H9 (cell line): ENCODE results near the gene FCGBP. TPM values are rescaled to one million over a fixed set of nuclear protein-coding genes. Genes with fewer than 3 reads are reported as not detected.

Experiments used
- DNase-seq: peaks from one replicate; pipeline ENCODE4 v3.0.0-alpha.2; 2017
- H2AFZ ChIP-seq: one replicate; pipeline ENCODE4 v1.6.1; 2013; ENCODE audit warnings: mild to moderate bottlenecking, low read length, control low read depth, moderate library complexity
- H2AK5ac ChIP-seq: 2 replicates; pipeline ENCODE4 v1.6.1; 2013; ENCODE audit warnings: low read length, control low read depth, mixed read lengths; ENCODE audit not compliant: insufficient read length
- H2BK120ac ChIP-seq: one replicate; pipeline ENCODE4 v1.6.1; 2013; ENCODE audit warnings: low read depth, mild to moderate bottlenecking, low read length, control low read depth, inconsistent platforms; ENCODE audit not compliant: poor library complexity, severe bottlenecking
- H2BK12ac ChIP-seq: 2 replicates; pipeline ENCODE4 v1.6.1; 2013; ENCODE audit warnings: low read length, control low read depth, mixed read lengths, low read depth; ENCODE audit not compliant: insufficient read length
- H2BK15ac ChIP-seq: 2 replicates; pipeline ENCODE4 v1.6.1; 2013; ENCODE audit warnings: low read depth, low read length, control low read depth
- H2BK20ac ChIP-seq: one replicate; pipeline ENCODE4 v1.6.1; 2013; ENCODE audit warnings: low read depth, mild to moderate bottlenecking, low read length, control low read depth, inconsistent platforms; ENCODE audit not compliant: poor library complexity, severe bottlenecking
- H2BK5ac ChIP-seq: 2 replicates; pipeline ENCODE4 v1.6.1; 2013; ENCODE audit warnings: low read length, control low read depth, mixed read lengths; ENCODE audit not compliant: insufficient read length
- H3K14ac ChIP-seq: 2 replicates; pipeline ENCODE4 v1.6.1; 2013; ENCODE audit warnings: low read length, control low read depth; ENCODE audit not compliant: insufficient read depth
- H3K18ac ChIP-seq: 2 replicates; pipeline ENCODE4 v1.6.1; 2013; ENCODE audit warnings: low read depth, mild to moderate bottlenecking, mixed read lengths, low read length, control low read depth; ENCODE audit not compliant: insufficient read length
- H3K23ac ChIP-seq: 2 replicates; pipeline ENCODE4 v1.6.1; 2013; ENCODE audit warnings: low read length, control low read depth, mixed read lengths, low read depth; ENCODE audit not compliant: insufficient read length
- H3K23me2 ChIP-seq: 2 replicates; pipeline ENCODE4 v1.6.1; 2013; ENCODE audit warnings: low read depth, mild to moderate bottlenecking, mixed read lengths, low read length, control low read depth; ENCODE audit not compliant: insufficient read length, poor library complexity, severe bottlenecking
- H3K27ac ChIP-seq: 2 replicates; pipeline ENCODE4 v1.5.1; 2013; ENCODE audit warnings: low read length, control low read depth, mixed read lengths, low read depth; ENCODE audit not compliant: insufficient read length
- H3K27me3 ChIP-seq: 2 replicates; pipeline ENCODE4 v1.6.1; 2013; ENCODE audit warnings: low read length, control low read depth, inconsistent platforms; ENCODE audit not compliant: insufficient read depth
- H3K4ac ChIP-seq: 2 replicates; pipeline ENCODE4 v1.6.1; 2013; ENCODE audit warnings: low read depth, mild to moderate bottlenecking, control low read depth, inconsistent platforms, low read length, moderate library complexity
- H3K4me1 ChIP-seq: 2 replicates; pipeline ENCODE4 v1.6.1; 2013; ENCODE audit warnings: low read length, control low read depth, inconsistent platforms; ENCODE audit not compliant: insufficient read depth
- H3K4me2 ChIP-seq: 2 replicates; pipeline ENCODE4 v1.6.1; 2013; ENCODE audit warnings: low read length, control low read depth, mixed read lengths; ENCODE audit not compliant: insufficient read length, insufficient read depth
- H3K56ac ChIP-seq: 2 replicates; pipeline ENCODE4 v1.6.1; 2013; ENCODE audit warnings: low read depth, mild to moderate bottlenecking, mixed read lengths, low read length, control low read depth; ENCODE audit not compliant: insufficient read length
- H3K79me1 ChIP-seq: 2 replicates; pipeline ENCODE4 v1.6.1; 2013; ENCODE audit warnings: low read depth, mild to moderate bottlenecking, moderate library complexity, low read length, control low read depth, inconsistent platforms; ENCODE audit not compliant: insufficient read depth, poor library complexity, severe bottlenecking
- H3K79me2 ChIP-seq: 2 replicates; pipeline ENCODE4 v1.6.1; 2013; ENCODE audit warnings: low read length, control low read depth, inconsistent platforms; ENCODE audit not compliant: insufficient read depth
- H3K9ac ChIP-seq: 2 replicates; pipeline ENCODE4 v1.6.1; 2013; ENCODE audit warnings: low read length, control low read depth, mixed read lengths; ENCODE audit not compliant: insufficient read length; ENCODE audit errors: extremely low read depth
- H3K9me3 ChIP-seq: one replicate; pipeline ENCODE4 v1.6.1; 2013; ENCODE audit warnings: low read depth, low read length, inconsistent platforms; ENCODE audit not compliant: control insufficient read depth
- H3T11ph ChIP-seq: one replicate; pipeline ENCODE4 v1.6.1; 2013; ENCODE audit warnings: mild to moderate bottlenecking, low read length, control low read depth, inconsistent platforms
- H4K20me1 ChIP-seq: one replicate; pipeline ENCODE4 v1.6.1; 2013; ENCODE audit not compliant: control insufficient read depth, insufficient read length, insufficient read depth
- H4K5ac ChIP-seq: 2 replicates; pipeline ENCODE4 v1.6.1; 2013; ENCODE audit warnings: low read depth, mild to moderate bottlenecking, mixed read lengths, low read length, control low read depth; ENCODE audit not compliant: insufficient read length
- H4K8ac ChIP-seq: replicated peaks from 2 replicates; pipeline ENCODE4 v1.6.1; 2013; ENCODE audit warnings: low read length, control low read depth, mixed read lengths, low read depth; ENCODE audit not compliant: insufficient read length
- H4K91ac ChIP-seq: 2 replicates; pipeline ENCODE4 v1.6.1; 2013; ENCODE audit warnings: low read depth, mild to moderate bottlenecking, moderate library complexity, mixed read lengths, low read length, control low read depth; ENCODE audit not compliant: insufficient read length
- H3K27ac Mint-ChIP-seq, 3 experiments: 2 replicates in 2 of 3; 3 replicates in 1 of 3; pipeline ENCODE4 v1.8.0; 2020 to 2021; ENCODE audit warnings: mixed read lengths in 3 of 3, mild to moderate bottlenecking in 1 of 3, moderate library complexity in 1 of 3
- H3K27me3 Mint-ChIP-seq: 2 replicates; pipeline ENCODE4 v1.8.0; 2021; ENCODE audit warnings: low read depth, mild to moderate bottlenecking, moderate library complexity, mixed read lengths
- H3K36me3 Mint-ChIP-seq, 3 experiments: 2 replicates in 2 of 3; 3 replicates in 1 of 3; pipeline ENCODE4 v1.8.0; 2020 to 2021; ENCODE audit warnings: low read depth in 3 of 3, mixed read lengths in 3 of 3; ENCODE audit not compliant: insufficient read depth in 1 of 3
- H3K4me1 Mint-ChIP-seq, 2 experiments: 2 replicates each; pipeline ENCODE4 v1.8.0; 2020; ENCODE audit warnings: mixed read lengths in 2 of 2
- H3K4me3 Mint-ChIP-seq, 2 experiments: 2 replicates in 1 of 2; 3 replicates in 1 of 2; pipeline ENCODE4 v1.8.0; 2020 to 2021; ENCODE audit warnings: mild to moderate bottlenecking in 2 of 2, mixed read lengths in 2 of 2, moderate library complexity in 1 of 2
- H3K9me3 Mint-ChIP-seq, 2 experiments: 2 replicates in 1 of 2; 3 replicates in 1 of 2; pipeline ENCODE4 v1.8.0; 2020; ENCODE audit warnings: mild to moderate bottlenecking in 2 of 2, mixed read lengths in 2 of 2, moderate library complexity in 1 of 2
- CTCF ChIP-seq: fragments of 200-600 bp; sonication (generic); conservative IDR thresholded peaks from 3 replicates; pipeline ENCODE4 v1.8.0; 2021; ENCODE audit warnings: antibody characterized with exemption, mild to moderate bottlenecking
- WGBS: extraction: QIAGEN DNeasy Blood & Tissue Kit; methylation state at CpG from one replicate; pipeline ENCODE4 v1.1.7; 2013; ENCODE audit warnings: missing lambda C conversion rate, low lambda C conversion rate, mixed read lengths; ENCODE audit not compliant: insufficient read length; ENCODE audit errors: extremely low coverage; 5-methylcytosine and 5-hydroxymethylcytosine counted together
- total RNA-seq: library from RNA; stranded (reverse); gene quantifications from 2 replicates; pipeline ENCODE4 v1.2.1, GENCODE V29; 2021

Gene FCGBP
- total RNA-seq, 1 experiment from 2014 or later, result 0.13 TPM

- no peak overlapping the region for H2AFZ ChIP-seq
- peaks cover 52 to 71% (median 71%) of the 10 kb centered on the region in 3 experiments for H3K36me3 Mint-ChIP-seq
- H2BK5ac ChIP-seq, result no peak overlapping the region
- no peaks in the 10 kb centered on the region for H3K4me1 Mint-ChIP-seq
- H3K79me1 ChIP-seq, result peaks cover 3% of the 10 kb centered on the region
- no peak overlapping the region for H3K4ac ChIP-seq
- no peaks in the 10 kb centered on the region for H4K20me1 ChIP-seq
- H2BK15ac ChIP-seq, result no peak overlapping the region
- no peaks in the 10 kb centered on the region for H3K23me2 ChIP-seq
- no peaks in the 10 kb centered on the region for H3K27me3 Mint-ChIP-seq
- H3K4me3 Mint-ChIP-seq, result no peak overlapping the region
- H3K4me1 ChIP-seq, result no peaks in the 10 kb centered on the region
- no peak overlapping the region for H3K27ac ChIP-seq
- no peak for DNase-seq
- no peak overlapping the region for H3K9ac ChIP-seq
- no peak overlapping the region for H4K91ac ChIP-seq
- no peaks in the 10 kb centered on the region for H3K9me3 ChIP-seq
- no CpG with 5 or more reads among the region's 1 CpG for WGBS
- TF ChIP-seq CTCF, result no peak
- H3T11ph ChIP-seq, result no peak overlapping the region
- H2BK12ac ChIP-seq, result no peak overlapping the region
- no peak overlapping the region for H2BK120ac ChIP-seq
- H3K56ac ChIP-seq, result no peak overlapping the region
- H3K9me3 Mint-ChIP-seq, result peaks cover 31 to 37% of the 10 kb centered on the region in 2 experiments
- no peak overlapping the region for H3K14ac ChIP-seq
- H4K5ac ChIP-seq, result no peak overlapping the region
- no peak overlapping the region for H2BK20ac ChIP-seq
- no peak overlapping the region for H3K4me2 ChIP-seq
- no peaks in the 10 kb centered on the region; the same call in 1 of the 2 replicates for H3K79me2 ChIP-seq
- H3K18ac ChIP-seq, result no peak overlapping the region
- H3K27ac Mint-ChIP-seq, result no peak overlapping the region
- H4K8ac ChIP-seq, result no peak overlapping the region
- H2AK5ac ChIP-seq, result no peak overlapping the region
- no peak overlapping the region for H3K23ac ChIP-seq
- H3K27me3 ChIP-seq, result no peaks in the 10 kb centered on the region
Measured at GRCh38 chr19:39982883-39983282, 48.4 kb upstream of the FCGBP start.
